Heart right ventricle (tissue), 16 donors: ENCODE data around the gene FOXG1. TPM values are rescaled to one million over a fixed set of nuclear protein-coding genes. Genes with fewer than 3 reads are reported as not detected.

Source experiments
- ATAC-seq, 8 donors: fragments of 200-7000 bp; cut with Tn5 transposase; one replicate each; pipeline ENCODE4 v1.9.1; 2020; ENCODE audit warnings: mild to moderate bottlenecking in 8 of 8, moderate library complexity in 8 of 8, moderate number of reproducible peaks in 1 of 8
- DNase-seq, 2 donors: peaks; one replicate each; pipeline ENCODE4 v3.0.0-alpha.2; 2020
- H3K27ac ChIP-seq, 10 donors: fragments of 200-600 bp; sonication (generic) in 2 of 10; one replicate each; pipeline versions ENCODE4 v1.5.0 to v1.8.0; 2020 to 2022; ENCODE audit warnings: mild to moderate bottlenecking in 3 of 10
- H3K27me3 ChIP-seq, 7 donors: fragments of 200-600 bp; one replicate each; pipeline ENCODE4 v1.8.0; 2021 to 2022; ENCODE audit warnings: mild to moderate bottlenecking in 2 of 7
- H3K36me3 ChIP-seq, 9 donors: fragments of 200-600 bp; sonication (generic) in 1 of 9; one replicate each; pipeline versions ENCODE4 v1.5.0 to v1.8.0; 2020 to 2022; ENCODE audit warnings: mild to moderate bottlenecking in 2 of 9
- H3K4me1 ChIP-seq, 9 donors: fragments of 200-600 bp; sonication (generic) in 1 of 9; one replicate each; pipeline versions ENCODE4 v1.5.0 to v1.8.0; 2020 to 2022; ENCODE audit warnings: mild to moderate bottlenecking in 4 of 9
- H3K4me3 ChIP-seq, 10 donors: fragments of 200-600 bp; sonication (generic) in 2 of 10; one replicate each; pipeline versions ENCODE4 v1.5.0 to v1.8.0; 2020 to 2022; ENCODE audit warnings: mild to moderate bottlenecking in 7 of 10, moderate library complexity in 2 of 10
- H3K9me3 ChIP-seq, 11 donors: fragments of 200-600 bp in 10 of 11; sonication (generic) in 2 of 11; one replicate each; pipeline versions ENCODE4 v1.5.0 to v1.8.0; 2013 to 2022; ENCODE audit warnings: mild to moderate bottlenecking in 2 of 11, control low read depth in 1 of 11, moderate library complexity in 1 of 11
- CTCF ChIP-seq, 9 donors: fragments of 200-600 bp; sonication (generic) in 2 of 9; IDR thresholded peaks; one replicate each; pipeline versions ENCODE4 v1.5.0 to v1.8.0; 2021 to 2022; ENCODE audit warnings: antibody characterized with exemption in 9 of 9, mild to moderate bottlenecking in 5 of 9, moderate library complexity in 1 of 9
- WGBS, 2 donors: extraction: QIAGEN DNeasy Blood & Tissue Kit; methylation state at CpG; one replicate each; pipeline ENCODE4 v1.1.7; 2013; ENCODE audit warnings: inconsistent platforms in 1 of 2; 5-methylcytosine and 5-hydroxymethylcytosine counted together
- intact Hi-C, 10 donors: fragments of 100-400 bp; cut with DNase I; formaldehyde crosslinking; loops; one replicate each; pipeline versions ENCODE4 v1.11.1 to v1.14.2; 2022
- polyA plus RNA-seq, 2 donors: library from polyadenylated mRNA; stranded (reverse); fragments of 200-250 nt; gene quantifications; one replicate each; pipeline ENCODE4 v1.2.3, GENCODE V29; 2013
- total RNA-seq, 10 donors: library from RNA; stranded (reverse); fragmentation: NEBNext Ultra II Directional in 3 of 10; extraction: Animal tissue kit (Norgen Biotek cat#: 25700) in 3 of 10; gene quantifications; one replicate each; pipeline versions ENCODE4 v1.2.1 to v1.2.4, GENCODE V29; 2021 to 2023
- donor health status: Arrhythmogenic right ventricular cardiomyopathy.
- donor health status: ischemic (EF 13 %, LVEDD 7.1; RV severe dilation, severe dysfunction).
- donor health status: healthy with polysubstance abuse.
- donor health status: DM: no; HTN: yes; CAD: no.
- donor health status: DM: no; HTN: no; CAD: no.
- donor health status: ischemic (EF 25% LVEDD 6.9; RV normal size, moderate dysfunction).
- donor health status: ischemic (EF 25% LVEDD 5.7; RV mildly dilated, moderate dysfunction).
- donor health status: healthy.
- donor health status: DM: yes; HTN: yes; CAD: no.
- donor health status: Ischemic cardiomyopathy.
- donor health status: ischemic (EF 35%, LVEDD 5.7; RV mildly dilated, moderate dysfunction).
- donor health status: nonischemic (EF 11% LVEDD 7.7; RV severe dilation, severe dysfunction).
- donor health status: DM: yes; HTN: yes; CAD: no.
- donor health status: PGD.
- donor health status: ischemic (EF 29% LVEDD 5.4; RV normal size, mild dysfunction).
- donor health status: nonischemic (EF 23%, LVEDD 6.1; RV moderate dilation, normal function).

The FOXG1 gene
- total and polyA plus RNA-seq, 12 donors = not detected

- TF ChIP-seq CTCF (IDR thresholded peaks at IDR 0.05) = peak; percentile 25 to 79 (median 70)
Observed at GRCh38 chr14:28754209-28754985, 12.2 kb upstream of the FOXG1 start.

GRCh38 chr14:28755198-28755815, 11.3 kb upstream of the FOXG1 start:
- Histone ChIP-seq H3K9me3 (no peaks in the 10 kb centered on the region), H3K4me3 (no peak overlapping the region), H3K27me3 (peaks cover 20 to 98% (median 84%) of the 10 kb centered on the region in 7 donors), H3K27ac (no peak overlapping the region), H3K4me1 (peaks cover 0 to 15% (median 3%) of the 10 kb centered on the region in 9 donors), H3K36me3 (no peaks in the 10 kb centered on the region)
- no peak for DNase-seq
- 3 to 4% methylated on average over 14 of the region's 14 CpGs for WGBS, 2 donors
- TF ChIP-seq CTCF (IDR thresholded peaks at IDR 0.05) = no peak
- intact Hi-C loops = loop anchor here in 8 of 10 donors (5.0 to 10.0 kb wide), 6 partner anchors 779 to 1769 kb away; no protein-coding TSS in a partner anchor
- no peak for ATAC-seq

More at GRCh38 chr14:28754209-28754985, 12.2 kb upstream of the FOXG1 start:
- H3K27me3 ChIP-seq = peaks cover 13 to 96% (median 81%) of the 10 kb centered on the region in 7 donors
- H3K9me3 ChIP-seq = no peaks in the 10 kb centered on the region
- ATAC-seq = peak in 1 of 8 donors; percentile 56
- no peak overlapping the region for H3K4me3 ChIP-seq
- peak in 1 of 2 donors; percentile 21 for DNase-seq
- peaks cover 0 to 9% (median 3%) of the 10 kb centered on the region in 9 donors for H3K4me1 ChIP-seq
- intact Hi-C loops = loop anchor here (5.0 to 10.0 kb wide), 9 partner anchors 780 to 1770 kb away; no protein-coding TSS in a partner anchor
- H3K27ac ChIP-seq = no peak overlapping the region
- H3K36me3 ChIP-seq = no peaks in the 10 kb centered on the region
- WGBS, 2 donors = 10 to 11% methylated on average over 9 of the region's 9 CpGs

- DNase-seq = no peak
- WGBS, 2 donors = 4% methylated on average over 3 of the region's 3 CpGs
- Histone ChIP-seq H3K27ac (no peak overlapping the region), H3K36me3 (no peaks in the 10 kb centered on the region), H3K4me1 (peaks cover 0 to 15% (median 3%) of the 10 kb centered on the region in 9 donors), H3K9me3 (no peaks in the 10 kb centered on the region), H3K4me3 (no peak overlapping the region), H3K27me3 (peaks cover 20 to 98% (median 86%) of the 10 kb centered on the region in 7 donors)
- no peak for TF ChIP-seq CTCF (IDR thresholded peaks at IDR 0.05)
- no peak for ATAC-seq
- intact Hi-C loops = loop anchor here in 8 of 10 donors (2.0 to 10.0 kb wide), 7 partner anchors 779 to 1769 kb away; no protein-coding TSS in a partner anchor
Observed at GRCh38 chr14:28755884-28756268, 10.7 kb upstream of the FOXG1 start.

GRCh38 chr14:28756269-28756883, 10.2 kb upstream of the FOXG1 start:
- no peaks in the 10 kb centered on the region for H3K36me3 ChIP-seq
- H3K9me3 ChIP-seq = no peaks in the 10 kb centered on the region
- 3 to 5% methylated on average over 18 of the region's 18 CpGs for WGBS, 2 donors
- no peak for DNase-seq
- H3K4me1 ChIP-seq = peaks cover 0 to 15% (median 3%) of the 10 kb centered on the region in 9 donors
- TF ChIP-seq CTCF (IDR thresholded peaks at IDR 0.05) = no peak
- intact Hi-C loops = loop anchor here in 8 of 10 donors (2.0 to 10.0 kb wide), 7 partner anchors 778 to 1768 kb away; no protein-coding TSS in a partner anchor
- H3K4me3 ChIP-seq = no peak overlapping the region
- H3K27ac ChIP-seq = no peak overlapping the region
- H3K27me3 ChIP-seq = peaks cover 20 to 99% (median 90%) of the 10 kb centered on the region in 7 donors
- ATAC-seq = no peak
